Non-pigmented ciliary epithelial cell (primary cell): Measurements from ENCODE around the gene USP37.

Source experiments
- DNase-seq: peaks from one replicate; pipeline ENCODE4 v3.0.0-alpha.2; 2010; ENCODE audit warnings: low read depth

USP37 gene

DNA sequence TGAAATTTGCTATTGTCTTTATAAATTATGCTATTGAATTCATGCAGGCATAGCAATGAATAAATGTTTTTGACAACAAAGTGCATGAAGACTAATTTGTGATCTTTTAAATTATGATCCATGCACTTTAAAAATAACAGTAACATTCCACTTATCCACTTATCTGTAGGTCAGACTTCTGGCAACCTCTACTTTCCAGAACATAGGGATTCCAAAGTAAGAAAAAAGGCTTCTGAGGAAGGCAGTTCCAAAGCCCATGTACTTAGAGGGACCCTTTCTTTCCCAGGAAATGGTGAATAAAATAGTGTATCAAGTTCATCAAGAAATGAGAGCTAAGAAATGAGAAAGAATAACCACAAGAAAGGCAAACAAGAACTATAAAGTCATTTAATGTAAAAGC lies 90.9 kb downstream of the USP37 start:
- no peak for DNase-seq

- no peak for DNase-seq
Observed at GRCh38 chr2:218476676-218477075, 91.5 kb downstream of the USP37 start.

GRCh38 chr2:218474527-218474926 lies 93.6 kb downstream of the USP37 start:
- no peak for DNase-seq

- no peak for DNase-seq
Observed at GRCh38 chr2:218472988-218473387, 95.2 kb downstream of the USP37 start.

DNA sequence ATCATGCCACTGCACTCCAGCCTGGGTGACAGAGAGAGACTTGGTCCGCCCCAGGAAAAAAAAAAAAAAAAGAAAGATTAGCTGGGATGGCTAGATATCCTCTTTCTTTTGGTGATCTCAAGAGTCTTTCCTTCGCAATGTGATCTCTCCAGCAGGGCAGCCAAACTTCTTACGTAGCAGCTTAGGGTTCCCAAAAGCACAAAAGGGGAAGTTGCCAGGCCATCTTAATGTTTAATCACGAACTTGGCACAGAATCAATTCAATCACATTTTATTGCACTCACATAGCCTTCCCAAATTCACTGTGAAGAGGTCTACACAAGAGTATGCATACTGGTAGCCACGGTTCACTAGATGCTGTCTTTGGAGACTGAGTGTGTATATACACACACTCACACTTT lies 96.2 kb downstream of the USP37 start:
- no peak for DNase-seq

DNA sequence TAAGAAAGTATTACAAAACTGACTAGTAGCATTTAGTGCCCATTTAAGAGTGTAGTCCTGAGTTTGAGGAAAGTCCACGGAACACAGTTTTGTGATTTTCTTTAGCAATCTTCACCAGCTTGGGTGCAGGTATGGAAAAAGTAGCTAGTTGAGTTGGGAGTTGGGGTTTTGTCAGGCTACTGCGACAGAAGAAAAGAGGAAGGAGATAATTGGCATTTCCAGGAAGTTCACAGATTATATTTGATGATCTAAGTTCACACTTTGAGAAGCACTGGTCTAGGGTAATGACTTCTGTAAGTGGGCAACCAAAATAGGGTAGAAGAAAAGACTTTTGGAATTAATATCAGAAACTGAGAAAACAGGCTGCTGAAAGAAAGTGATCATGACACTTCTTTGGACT lies 97.1 kb downstream of the USP37 start:
- DNase-seq: no peak

- no peak for DNase-seq
Observed at GRCh38 chr2:218470448-218470847, 97.7 kb downstream of the USP37 start.

- DNase-seq: no peak
Observed at GRCh38 chr2:218465987-218466633, 102.0 kb downstream of the USP37 start.

DNA sequence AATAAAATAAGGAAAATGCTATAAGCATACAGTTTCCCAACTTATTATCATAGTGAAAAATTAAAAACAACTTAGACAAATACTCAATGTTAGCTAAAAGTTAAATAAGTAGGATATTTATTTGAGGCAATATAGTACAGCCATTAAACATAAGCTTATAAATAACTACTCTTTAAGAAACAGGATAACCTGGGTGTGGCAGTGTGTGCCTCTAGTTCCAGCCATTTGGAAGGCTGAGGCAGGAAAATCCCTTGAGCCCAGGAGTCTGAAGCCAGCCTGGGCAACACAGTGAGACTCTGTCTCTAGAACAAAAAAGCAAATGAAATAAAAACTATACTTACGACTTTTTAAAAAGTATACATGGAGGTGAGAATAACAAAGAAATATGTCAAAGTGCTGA lies 109.6 kb downstream of the USP37 start:
- no peak for DNase-seq

- DNase-seq: no peak
Observed at GRCh38 chr2:218456849-218457248, 111.3 kb downstream of the USP37 start.

GRCh38 chr2:218452079-218452478 lies 116.1 kb downstream of the USP37 start:
- no peak for DNase-seq

- no peak for DNase-seq
Observed at GRCh38 chr2:218448934-218449333, 119.2 kb downstream of the USP37 start.

DNA sequence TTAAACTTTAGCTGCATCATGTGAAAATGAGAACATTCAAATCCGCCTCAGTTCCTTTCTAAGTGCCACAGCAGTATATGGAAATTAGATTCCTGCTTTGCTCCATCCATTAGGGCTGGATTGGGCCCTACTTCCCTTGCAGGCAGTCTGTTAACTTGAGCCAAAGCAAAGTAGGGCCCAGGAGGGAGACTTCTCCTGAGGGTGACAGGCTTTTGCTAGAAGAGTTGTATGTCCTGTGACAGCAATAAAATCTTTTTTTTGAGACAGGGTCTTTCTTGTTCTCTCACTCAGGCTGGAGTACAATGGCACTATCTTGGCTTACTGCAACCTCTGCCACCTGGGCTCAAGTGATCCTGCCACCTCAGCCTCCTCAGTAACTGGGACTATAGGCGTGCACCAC lies 121.1 kb downstream of the USP37 start:
- DNase-seq: no peak

GRCh38 chr2:218446547-218446946 lies 121.6 kb downstream of the USP37 start:
- DNase-seq: no peak

GRCh38 chr2:218445602-218446001 lies 122.5 kb downstream of the USP37 start:
- DNase-seq: no peak

- DNase-seq: no peak
Observed at GRCh38 chr2:218444692-218445357, 123.3 kb downstream of the USP37 start.

- no peak for DNase-seq
Observed at GRCh38 chr2:218438596-218438995, 129.6 kb downstream of the USP37 start.

DNA sequence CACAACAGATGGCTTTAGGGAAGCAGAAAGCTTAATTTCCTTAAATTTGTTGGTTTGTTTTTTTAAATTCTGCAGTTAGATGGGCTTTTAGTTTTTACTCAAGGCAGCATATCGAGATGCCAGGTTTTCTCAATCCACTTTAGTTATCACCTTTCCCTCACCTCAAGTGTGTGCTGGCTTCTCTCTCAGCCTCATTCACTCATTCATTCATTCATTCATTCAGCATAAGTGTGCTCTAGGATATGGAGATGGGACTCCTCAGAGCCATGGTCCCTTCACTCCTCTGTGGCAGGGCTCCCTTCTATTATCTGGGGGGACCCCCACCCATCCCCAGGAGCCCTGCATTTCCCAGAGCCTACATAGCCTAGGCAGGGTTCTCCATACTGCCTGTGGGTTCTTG lies 130.2 kb downstream of the USP37 start:
- DNase-seq: no peak

DNA sequence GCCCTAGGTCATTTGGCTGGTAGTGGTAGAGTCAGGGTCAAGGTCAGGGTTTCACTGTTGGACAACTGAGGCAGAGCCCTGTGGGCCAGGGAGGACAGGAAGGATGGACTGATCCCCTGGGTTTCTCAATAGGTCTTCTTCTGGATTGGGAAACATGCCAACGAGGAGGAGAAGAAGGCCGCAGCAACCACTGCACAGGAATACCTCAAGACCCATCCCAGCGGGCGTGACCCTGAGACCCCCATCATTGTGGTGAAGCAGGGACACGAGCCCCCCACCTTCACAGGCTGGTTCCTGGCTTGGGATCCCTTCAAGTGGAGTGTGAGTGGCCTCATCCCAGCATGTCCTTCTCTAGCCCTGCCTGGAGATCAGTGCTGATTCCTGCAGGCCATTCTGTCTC lies 131.2 kb downstream of the USP37 start:
- DNase-seq: no peak

- DNase-seq: no peak
Observed at GRCh38 chr2:218435003-218435982, 132.9 kb downstream of the USP37 start.

DNA sequence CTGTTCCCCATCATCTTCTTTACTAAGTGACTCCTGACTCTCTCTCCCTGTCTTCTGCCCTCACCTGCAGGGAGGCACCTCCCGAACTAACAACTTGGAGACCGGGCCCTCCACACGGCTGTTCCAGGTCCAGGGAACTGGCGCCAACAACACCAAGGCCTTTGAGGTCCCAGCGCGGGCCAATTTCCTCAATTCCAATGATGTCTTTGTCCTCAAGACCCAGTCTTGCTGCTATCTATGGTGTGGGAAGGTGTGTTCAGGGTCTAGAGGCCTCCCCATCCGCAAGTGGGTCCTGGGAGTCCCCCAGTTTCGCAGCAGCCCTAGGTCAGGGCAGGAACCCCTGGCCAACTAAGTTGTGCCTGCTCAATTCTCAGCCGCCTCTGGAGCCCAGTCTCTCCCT lies 133.7 kb downstream of the USP37 start:
- DNase-seq: no peak

DNA sequence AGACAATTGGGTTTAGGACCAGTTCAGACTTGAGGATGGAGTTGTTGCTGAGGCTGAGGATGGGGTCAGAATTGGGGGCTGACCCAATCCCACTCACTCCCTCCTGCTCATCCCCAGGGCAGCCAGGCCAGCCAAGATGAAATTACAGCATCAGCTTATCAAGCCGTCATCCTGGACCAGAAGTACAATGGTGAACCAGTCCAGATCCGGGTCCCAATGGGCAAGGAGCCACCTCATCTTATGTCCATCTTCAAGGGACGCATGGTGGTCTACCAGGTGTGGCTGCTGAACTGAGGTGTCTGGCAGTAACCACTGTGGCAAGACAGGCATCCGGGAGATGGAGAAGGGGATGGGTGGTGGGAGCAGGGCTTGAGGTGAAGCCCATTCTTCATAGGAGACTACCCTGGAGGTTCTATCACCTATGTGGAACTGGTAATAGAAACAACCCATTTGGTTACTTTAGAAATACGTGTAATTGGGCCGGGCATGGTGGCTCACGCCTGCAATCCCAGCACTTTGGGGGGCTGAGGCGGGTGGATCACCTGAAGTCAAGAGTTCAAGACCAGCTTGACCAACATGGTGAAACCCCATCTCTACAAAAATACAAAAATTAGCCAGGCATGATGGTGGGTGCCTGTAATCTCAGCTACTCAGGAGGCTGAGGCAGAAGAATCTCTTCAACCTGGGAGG lies 135.3 kb downstream of the USP37 start:
- DNase-seq: no peak
